BJ (cell line): ENCODE measurements around the gene PRR5. TPM values are rescaled to one million over a fixed set of nuclear protein-coding genes. Genes with fewer than 3 reads are reported as not detected.

Experiments
- CTCF ChIA-PET: fragments of 350-600 bp; formaldehyde crosslinking; extraction: SDS; loops from one replicate; lab custom pipeline; 2021; ENCODE audit warnings: antibody characterized with exemption, inconsistent platforms; lab: Yijun Ruan, JAX
- POLR2A ChIA-PET: fragments of 300-600 bp; sonication (Branson Sonifier 250); formaldehyde crosslinking; extraction: SDS; loops from one replicate; lab custom pipeline; 2021; ENCODE audit warnings: antibody characterized with exemption; lab: Charles Lee
- DNase-seq: peaks from one replicate; pipeline ENCODE4 v3.0.0-alpha.2; 2011; ENCODE audit warnings: low read depth
- H3K27me3 ChIP-seq: 2 replicates; pipeline ENCODE4 v1.6.0; 2011; ENCODE audit warnings: low read length; ENCODE audit not compliant: control insufficient read depth, insufficient read depth
- H3K36me3 ChIP-seq: 2 replicates; pipeline ENCODE4 v1.5.1; 2011; ENCODE audit warnings: low read length; ENCODE audit not compliant: control insufficient read depth, insufficient read depth
- H3K4me3 ChIP-seq: 2 replicates; pipeline ENCODE4 v1.5.1; 2011; ENCODE audit warnings: low read depth, mild to moderate bottlenecking, control low read depth, low read length
- CTCF ChIP-seq: IDR thresholded peaks from 2 replicates; pipeline ENCODE4 v1.5.1; 2011; ENCODE audit warnings: low read depth, mild to moderate bottlenecking, control low read depth, inconsistent platforms, low read length, moderate library complexity; ENCODE audit not compliant: insufficient read depth
- polyA plus RNA-seq: library from polyadenylated mRNA; depleted of rRNA; stranded (reverse); fragments of >200 nt; gene quantifications from 2 replicates; pipeline ENCODE4 v1.2.3, GENCODE V29; 2011

PRR5 gene
- polyA plus RNA-seq, 1 experiment, result 33.4 TPM

- Histone ChIP-seq H3K4me3 (no peak within 1 kb of the TSS), H3K27me3 (peaks cover 14% of the 10 kb centered on the region), H3K36me3 (no peaks in the 10 kb centered on the region)
- no peak for TF ChIP-seq CTCF
- ChIA-PET CTCF (no interaction called here), POLR2A (no interaction called here)
- DNase-seq, result no peak
Measured at GRCh38 chr22:44752285-44753188, 50.5 kb downstream of the PRR5 start, which contains the start of gene ARHGAP8. Gene ARHGAP8, plus strand, starts transcription at chr22:44752575. Its CDS starts 33,953 bp downstream, at chr22:44786528.

DNA sequence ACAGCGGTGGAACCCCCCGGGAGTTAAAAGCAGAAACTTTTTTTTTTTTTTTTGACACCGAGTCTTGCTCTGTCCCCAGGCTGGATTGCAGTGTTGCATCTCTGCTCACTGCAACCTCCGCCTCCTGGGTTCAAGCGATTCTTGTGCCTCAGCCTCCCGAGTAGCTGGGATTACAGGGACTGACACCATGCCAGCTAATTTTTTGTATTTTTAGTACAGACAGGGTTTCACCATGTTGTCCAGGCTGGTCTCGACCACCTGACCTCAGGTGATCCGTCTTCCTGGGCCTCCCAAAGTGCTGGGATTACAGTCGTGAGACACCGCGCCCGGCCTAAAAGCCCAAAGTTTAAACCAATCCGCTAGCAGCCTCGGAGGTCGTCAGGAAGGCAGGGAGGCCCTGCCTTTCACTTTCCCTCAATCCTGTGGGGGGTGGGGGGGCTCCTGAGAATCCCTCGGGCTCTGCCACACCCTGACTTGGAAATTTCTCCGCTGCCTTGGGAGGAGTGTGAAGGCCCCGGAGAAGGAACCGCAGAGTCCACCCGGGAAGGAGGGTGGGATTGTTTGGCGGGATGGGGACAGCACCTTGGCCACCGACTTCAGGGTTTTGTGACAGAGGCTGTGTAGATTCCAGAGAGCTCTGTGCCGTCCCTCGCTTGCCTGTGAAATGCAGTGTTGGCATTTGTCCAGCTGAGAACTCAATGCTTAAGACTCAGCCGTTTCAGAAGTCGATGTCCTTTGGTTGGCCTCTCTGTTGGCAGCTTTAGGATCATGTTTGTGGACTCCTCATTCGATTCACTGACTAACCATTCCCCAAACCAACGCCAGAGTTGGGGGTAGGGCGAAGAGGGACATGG is 51.4 kb downstream of the PRR5 start:
- Histone ChIP-seq H3K4me3 (no peak overlapping the region), H3K27me3 (peaks cover 14% of the 10 kb centered on the region), H3K36me3 (no peaks in the 10 kb centered on the region)
- no peak for DNase-seq
- TF ChIP-seq CTCF, result no peak
- POLR2A ChIA-PET, result no interaction called here
- CTCF ChIA-PET, result no interaction called here

DNA sequence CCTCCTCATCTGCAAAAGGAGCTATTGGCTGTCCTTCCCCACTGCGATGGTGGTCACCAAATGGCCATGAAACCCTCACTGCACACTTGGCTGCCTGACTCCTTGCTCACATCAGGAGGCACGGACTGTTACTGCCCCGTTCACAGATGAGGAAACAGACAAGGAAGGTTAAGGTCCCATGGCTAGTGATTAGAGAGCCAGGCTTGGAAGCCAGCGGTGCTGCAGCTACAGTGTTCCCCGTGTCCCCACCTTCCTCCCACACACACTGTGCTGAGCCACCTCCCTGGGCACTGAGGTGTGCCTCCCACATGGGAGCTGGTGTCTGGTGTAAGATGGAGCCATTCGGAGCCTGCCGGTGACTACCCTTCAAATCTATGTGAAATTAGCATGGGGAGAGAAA is 53.0 kb downstream of the PRR5 start:
- ChIA-PET CTCF (interaction anchor here (1.4 kb wide), 1 partner anchor 20 kb away, joined by 3 read pairs; no protein-coding TSS in a partner anchor), POLR2A (no interaction called here)
- Histone ChIP-seq H3K36me3 (no peaks in the 10 kb centered on the region), H3K27me3 (peaks cover 14% of the 10 kb centered on the region), H3K4me3 (no peak overlapping the region)
- no peak for DNase-seq
- no peak for TF ChIP-seq CTCF

DNA sequence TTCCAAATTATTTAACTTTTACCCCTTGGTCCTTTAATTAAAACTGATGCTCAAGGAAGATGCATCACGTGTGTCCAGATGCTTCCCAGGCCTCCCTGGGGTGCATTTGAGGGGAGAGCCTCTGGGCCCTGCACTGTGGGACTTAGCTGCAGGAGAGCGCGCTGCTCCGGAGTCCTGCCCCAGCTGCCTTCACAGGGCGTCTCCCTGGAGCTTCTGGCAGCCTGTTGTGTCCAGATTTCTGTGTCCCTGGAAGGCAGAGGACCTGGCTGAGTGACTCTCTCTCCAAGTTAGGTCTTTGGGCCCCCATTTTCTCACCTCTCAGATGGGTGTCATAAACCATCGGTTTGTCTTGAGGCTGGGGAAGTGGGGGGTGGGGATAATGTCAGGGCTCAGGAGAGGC is 53.4 kb downstream of the PRR5 start:
- Histone ChIP-seq H3K4me3 (no peak overlapping the region), H3K27me3 (peaks cover 14% of the 10 kb centered on the region), H3K36me3 (no peaks in the 10 kb centered on the region)
- ChIA-PET CTCF (interaction anchor here (1.4 kb wide), 1 partner anchor 20 kb away, joined by 3 read pairs; no protein-coding TSS in a partner anchor), POLR2A (no interaction called here)
- DNase-seq, result no peak
- TF ChIP-seq CTCF, result no peak

DNA sequence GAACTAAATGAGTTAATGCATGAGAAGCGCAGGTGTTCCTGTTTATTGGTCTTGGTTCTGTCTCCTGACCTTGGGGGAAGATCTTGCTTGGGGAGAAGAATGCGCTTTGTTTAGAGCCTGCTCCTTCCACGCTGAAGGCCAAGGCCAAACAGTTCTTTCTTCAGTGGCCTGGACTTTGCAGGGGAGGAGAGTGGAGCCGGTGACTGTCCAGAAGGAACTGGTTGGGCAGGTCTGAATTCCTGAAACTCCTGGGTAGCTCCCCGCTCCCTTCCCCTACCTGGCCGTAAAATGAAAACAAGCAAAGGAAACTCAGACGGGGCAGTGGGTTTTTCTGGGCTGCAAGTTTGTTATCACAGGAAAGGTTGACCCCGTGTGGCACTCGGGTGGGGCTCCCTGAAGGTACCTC is 54.0 kb downstream of the PRR5 start:
- ChIA-PET POLR2A (no interaction called here), CTCF (interaction anchor here (1.4 kb wide), 1 partner anchor 21 kb away, joined by 3 read pairs; no protein-coding TSS in a partner anchor)
- no peak for DNase-seq
- H3K27me3 ChIP-seq, result peaks cover 14% of the 10 kb centered on the region
- no peak overlapping the region for H3K4me3 ChIP-seq
- TF ChIP-seq CTCF, result no peak
- H3K36me3 ChIP-seq, result no peaks in the 10 kb centered on the region
